NCI-H69 (cell line): Measurements from ENCODE around the gene URAD.

ENCODE experiments used
- DNase-seq: peaks from one replicate; lab custom pipeline; 2025; lab: John Stamatoyannopoulos, UW

Gene URAD

GRCh38 chr13:27997904-27998522, 9.5 kb upstream of the URAD start:
- peak; percentile 20 for DNase-seq

DNA sequence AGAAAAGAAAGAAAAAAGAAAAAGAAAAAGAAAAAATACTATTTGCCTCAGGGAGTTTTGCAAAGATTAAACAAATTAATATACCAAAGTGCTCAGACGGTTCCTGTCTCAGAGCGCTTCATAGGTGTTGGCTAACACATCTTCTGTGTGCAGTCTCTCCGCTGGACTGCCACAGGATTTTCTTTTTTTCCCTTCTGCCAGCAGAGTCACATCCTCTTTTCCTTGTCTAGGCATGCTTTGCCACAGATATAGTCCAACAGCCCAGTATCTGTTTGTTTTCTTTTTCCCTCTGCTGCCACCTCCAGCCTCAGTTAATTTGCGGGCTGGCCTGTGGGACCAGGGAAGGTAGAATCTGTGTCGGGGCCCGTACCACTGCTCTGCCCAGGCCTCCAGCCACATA, 3.4 kb upstream of the URAD start:
- DNase-seq = no peak

DNA sequence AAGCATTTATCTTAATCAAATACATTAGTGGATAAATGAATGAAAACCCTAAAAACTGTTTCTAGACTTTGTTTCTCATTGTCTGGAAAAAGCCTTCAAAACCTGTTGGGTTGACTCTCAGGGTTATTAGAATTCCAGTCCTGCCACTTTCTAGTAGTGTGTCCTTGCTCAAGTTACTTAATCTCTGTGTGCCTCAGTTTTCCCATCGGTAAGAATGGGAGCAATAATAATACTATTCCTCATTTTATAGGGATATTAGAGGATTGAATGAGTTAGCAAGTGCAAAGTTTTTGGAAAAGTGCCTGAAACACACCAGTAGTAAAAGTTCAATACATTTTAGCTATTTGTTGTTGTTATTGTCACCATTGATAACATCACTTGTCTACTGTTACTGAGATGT, 2.9 kb downstream of the URAD start:
- DNase-seq = no peak

DNA sequence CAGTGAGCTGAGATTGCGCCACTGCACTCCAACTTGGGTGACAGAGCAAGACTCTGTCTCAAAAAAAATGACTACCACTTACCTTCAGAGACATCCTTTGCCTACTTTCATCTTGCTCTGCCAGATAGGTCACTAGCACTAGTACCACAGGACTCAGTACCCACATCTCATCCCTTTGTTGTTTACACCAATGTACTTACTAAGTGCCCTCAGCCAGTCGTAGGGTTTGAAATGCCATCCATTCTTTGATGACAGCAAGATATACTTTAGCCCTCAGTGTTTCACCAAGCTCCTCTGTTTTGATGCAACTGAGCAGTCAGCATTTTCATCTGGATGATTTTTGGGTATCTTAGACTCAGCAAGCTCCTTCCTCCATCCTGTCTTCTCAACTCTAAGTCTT, 6.1 kb downstream of the URAD start:
- DNase-seq = no peak

DNA sequence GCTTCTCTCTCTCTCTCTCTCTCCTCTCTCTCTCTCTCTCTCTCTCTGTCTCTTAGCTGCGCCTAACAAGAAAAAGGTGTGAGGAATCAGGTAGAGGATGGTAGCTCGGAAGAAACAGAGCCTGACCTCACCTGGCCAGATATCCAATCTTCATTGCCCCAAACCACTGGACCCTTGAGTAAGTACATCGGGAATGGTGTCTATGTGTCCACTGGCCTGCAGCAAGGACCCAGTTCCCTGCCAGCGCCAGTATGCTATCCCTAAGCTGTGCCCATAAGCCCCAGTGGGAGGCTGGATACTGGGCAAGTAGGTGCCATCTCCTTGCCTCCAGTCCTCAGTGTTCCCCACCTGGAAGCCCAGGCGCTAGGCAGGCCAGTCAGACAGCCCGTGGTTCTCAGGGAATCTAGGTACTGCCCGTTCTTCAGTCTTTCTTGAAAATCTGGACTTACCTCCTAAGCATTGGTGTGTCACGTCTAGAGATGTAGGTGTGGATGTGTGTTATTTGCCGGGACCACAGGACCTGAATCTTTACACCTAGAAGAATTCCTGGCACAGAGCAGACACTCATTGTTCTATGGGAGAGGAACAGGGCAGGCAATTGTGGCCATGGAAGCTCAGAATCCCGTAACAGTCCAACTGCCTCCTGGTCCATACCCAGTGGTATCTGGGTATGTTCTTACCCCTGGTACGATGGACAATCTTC, 7.3 kb downstream of the URAD start:
- DNase-seq = no peak

- DNase-seq = no peak
These were observed 8.1 kb downstream of the URAD start for GRCh38 chr13:27980280-27980998.

- no peak for DNase-seq
These were observed 8.7 kb downstream of the URAD start for GRCh38 chr13:27979765-27980279.

DNA sequence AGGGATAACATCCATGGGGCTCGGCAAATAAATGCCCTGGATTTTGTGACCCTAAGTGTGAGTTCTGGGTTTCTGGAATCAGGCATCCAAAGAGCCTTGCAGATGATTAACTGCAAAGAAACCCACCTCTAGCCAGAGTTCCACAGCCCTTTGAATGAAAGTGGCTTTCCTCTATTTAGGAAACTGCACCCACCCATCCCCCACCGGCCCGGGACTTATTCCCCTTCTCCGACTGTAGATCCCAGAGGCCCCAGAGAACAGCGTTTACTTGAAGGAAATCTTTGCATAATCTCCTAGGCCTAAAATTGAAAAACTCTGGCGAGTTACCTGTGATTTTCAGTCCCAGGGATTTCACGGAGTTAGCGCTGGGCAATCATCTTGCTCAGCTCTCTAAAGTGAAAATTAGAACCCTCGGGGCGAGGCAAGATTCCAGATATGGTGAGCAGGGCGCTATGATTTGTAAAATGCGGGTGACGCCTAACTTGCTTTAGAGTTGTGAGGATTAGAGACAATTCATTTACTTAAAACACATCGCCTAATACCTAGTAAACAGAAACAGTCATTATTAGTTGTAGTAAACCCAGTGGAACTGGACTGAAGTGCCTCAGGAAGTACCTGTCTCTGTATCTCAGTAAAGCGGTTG, 9.4 kb downstream of the URAD start:
- DNase-seq = no peak

- no peak for DNase-seq
These were observed 10.1 kb downstream of the URAD start for GRCh38 chr13:27978301-27978968.

DNA sequence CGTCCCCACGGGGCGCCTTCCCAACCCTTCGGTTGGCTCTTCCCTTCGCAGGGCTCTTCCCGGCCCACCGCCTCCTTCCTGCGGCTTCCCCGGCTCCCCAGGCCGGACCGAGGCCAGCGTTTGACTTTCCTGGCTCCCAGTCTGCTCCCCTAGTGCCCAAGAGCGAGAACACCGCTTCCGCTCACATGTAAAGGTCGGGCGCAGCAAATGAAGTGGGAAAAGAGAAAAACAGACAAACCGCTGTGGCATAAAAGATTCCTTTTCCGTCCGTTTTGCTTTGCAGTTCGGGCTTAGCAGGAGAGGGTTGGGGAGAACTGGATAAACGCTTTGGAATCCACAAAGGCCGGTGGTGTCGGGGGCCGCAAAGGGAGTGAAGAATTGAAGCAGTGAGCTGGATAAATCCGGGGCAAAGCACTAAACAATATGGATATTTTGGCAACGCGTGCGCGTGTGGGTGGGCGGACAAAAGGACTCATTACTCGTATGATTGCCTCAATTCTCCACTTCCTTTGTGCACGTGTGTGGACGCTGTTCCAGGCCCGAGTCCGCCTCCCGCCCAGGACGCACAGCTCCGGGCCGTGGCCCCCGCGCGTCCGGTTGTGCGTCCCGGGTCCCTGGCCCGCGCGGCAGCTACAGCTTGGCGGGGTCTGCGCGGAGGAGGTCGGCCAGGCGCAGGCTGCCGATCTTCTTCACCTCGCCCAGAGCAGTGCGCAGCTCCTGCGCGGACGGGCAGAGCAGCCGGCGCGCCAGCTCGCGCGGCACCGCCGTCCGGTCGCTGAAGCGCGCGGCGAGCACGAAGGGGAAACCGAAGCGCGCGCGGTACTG, 10.8 kb downstream of the URAD start:
- peak; percentile 12 for DNase-seq

- no peak for DNase-seq
These were observed 12.0 kb downstream of the URAD start for GRCh38 chr13:27976362-27977091.

DNA sequence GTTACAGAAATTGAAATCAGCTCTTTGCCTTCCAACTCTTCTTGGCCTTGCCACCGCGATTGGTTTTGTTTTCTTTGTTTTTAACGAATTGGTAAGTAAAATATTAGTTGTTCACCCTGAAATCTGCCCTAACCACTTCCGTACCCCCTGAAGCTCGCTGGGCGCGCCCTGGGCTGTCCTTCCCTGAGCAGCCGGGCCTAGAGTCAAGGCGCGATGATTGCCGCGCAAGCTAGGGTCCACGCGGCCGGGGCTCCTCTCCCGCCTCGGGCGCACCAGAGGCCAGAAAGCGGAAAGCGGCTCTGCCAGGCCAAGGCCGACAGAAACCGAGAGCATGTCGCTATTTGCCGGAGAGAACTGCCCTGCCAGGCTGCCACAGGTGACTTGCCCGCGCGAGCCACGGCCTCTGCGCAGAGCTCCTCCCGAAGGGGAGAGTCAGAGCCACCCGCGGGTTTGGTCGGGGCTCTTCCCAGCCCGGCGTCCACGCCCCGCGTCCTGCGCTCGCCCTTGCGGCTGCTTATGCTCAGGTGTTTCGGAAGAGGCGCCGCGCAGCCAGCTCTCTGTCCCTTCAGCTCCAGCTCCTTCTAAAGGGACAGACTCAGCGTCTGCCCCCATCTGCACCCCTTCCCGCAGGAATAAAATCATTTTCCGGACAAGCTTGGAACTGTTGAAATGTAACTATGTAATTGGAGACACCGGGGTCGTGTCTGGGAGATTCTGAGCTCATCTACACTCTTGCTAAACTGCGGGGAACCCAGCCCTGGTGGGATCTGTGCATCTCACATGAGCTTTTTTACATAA, 12.7 kb downstream of the URAD start:
- DNase-seq = no peak

DNA sequence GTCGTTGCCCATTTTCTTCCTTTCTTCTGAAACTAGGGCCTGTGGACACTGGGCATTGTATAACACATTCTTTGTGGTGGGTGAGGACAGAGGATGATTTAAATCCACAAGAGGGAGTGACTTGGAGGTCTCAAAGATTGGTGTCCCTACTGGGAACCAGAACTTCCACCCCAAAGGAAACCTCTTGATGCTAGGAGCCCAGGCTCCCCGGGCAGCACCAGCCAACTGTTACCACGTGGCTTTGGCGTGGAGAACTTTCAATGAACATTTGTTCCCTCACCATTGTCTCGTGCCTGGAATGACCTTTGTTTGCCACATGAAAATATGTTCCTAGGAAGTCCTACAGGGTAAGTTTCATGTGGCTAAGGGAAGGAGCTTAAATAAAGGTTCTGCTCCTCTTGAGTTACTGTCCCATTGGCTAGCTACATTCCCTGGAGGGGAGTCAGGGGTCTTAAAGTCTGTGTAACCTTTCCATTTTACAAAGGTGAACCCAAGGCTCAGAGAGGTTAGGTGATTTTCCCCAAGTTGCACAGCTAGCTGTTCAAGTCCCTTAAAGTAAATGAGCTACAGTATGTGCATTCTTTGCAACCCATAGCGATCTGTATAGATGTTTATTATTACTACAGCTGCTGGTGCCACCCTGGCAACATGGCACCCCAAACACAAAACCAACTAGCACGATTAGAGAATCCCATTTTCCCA, 14.4 kb downstream of the URAD start:
- no peak for DNase-seq

GRCh38 chr13:27973291-27973690, 15.2 kb downstream of the URAD start:
- DNase-seq = no peak

DNA sequence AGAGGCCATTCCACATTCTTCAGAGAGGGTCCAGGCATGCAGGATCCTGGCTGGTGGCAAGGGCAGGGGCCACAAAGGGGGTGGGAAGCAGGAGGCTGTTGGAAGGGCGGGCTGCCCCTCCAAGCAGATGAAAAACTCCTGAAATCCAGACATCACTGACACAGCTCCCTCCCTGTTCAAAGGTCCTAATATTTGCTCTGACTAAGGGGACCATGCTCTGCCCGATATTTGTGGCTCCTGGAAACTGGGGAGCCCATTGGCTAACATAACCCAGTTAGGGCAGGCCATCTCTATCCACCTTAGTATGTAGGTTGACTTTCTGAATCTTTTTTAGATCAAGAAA, 16.0 kb downstream of the URAD start:
- no peak for DNase-seq

- no peak for DNase-seq
These were observed 16.6 kb downstream of the URAD start for GRCh38 chr13:27971776-27972477.

DNA sequence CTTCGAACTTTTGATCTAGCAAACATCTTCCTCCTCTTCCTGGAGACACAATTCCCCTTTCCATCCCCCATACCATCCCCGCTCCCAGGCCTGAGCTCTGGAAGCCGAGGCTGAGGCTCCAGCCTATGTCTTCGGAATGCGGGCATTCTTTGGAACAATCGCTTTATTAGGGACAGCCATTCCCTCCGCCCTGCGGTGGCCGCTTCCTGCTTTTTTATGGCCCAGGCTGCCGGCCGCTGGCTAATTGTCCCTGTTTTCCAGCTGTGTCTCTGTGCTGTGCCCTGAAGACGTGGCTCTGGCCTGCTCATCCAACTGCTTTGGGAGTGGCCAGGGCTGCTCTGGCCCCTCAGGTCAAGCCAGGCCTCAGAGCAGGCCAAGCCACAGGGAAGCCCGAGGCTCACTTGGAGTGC, 17.3 kb downstream of the URAD start:
- no peak for DNase-seq
